ENCODE measurements around the gene TIFAB.

GRCh38 chr5:135481909-135482311 lies 29.8 kb upstream of the TIFAB start:
- no peak for TF ChIP-seq POLR2AphosphoS5 (IDR thresholded peaks at IDR 0.05; ENCODE audit: low read depth, low read length)
- TF ChIP-seq, protein P1, sequence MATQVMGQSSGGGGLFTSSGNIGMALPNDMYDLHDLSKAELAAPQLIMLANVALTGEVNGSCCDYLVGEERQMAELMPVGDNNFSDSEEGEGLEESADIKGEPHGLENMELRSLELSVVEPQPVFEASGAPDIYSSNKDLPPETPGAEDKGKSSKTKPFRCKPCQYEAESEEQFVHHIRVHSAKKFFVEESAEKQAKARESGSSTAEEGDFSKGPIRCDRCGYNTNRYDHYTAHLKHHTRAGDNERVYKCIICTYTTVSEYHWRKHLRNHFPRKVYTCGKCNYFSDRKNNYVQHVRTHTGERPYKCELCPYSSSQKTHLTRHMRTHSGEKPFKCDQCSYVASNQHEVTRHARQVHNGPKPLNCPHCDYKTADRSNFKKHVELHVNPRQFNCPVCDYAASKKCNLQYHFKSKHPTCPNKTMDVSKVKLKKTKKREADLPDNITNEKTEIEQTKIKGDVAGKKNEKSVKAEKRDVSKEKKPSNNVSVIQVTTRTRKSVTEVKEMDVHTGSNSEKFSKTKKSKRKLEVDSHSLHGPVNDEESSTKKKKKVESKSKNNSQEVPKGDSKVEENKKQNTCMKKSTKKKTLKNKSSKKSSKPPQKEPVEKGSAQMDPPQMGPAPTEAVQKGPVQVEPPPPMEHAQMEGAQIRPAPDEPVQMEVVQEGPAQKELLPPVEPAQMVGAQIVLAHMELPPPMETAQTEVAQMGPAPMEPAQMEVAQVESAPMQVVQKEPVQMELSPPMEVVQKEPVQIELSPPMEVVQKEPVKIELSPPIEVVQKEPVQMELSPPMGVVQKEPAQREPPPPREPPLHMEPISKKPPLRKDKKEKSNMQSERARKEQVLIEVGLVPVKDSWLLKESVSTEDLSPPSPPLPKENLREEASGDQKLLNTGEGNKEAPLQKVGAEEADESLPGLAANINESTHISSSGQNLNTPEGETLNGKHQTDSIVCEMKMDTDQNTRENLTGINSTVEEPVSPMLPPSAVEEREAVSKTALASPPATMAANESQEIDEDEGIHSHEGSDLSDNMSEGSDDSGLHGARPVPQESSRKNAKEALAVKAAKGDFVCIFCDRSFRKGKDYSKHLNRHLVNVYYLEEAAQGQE (IDR thresholded peaks at IDR 0.05; ENCODE audit: insufficient read depth in 1 of 2, low read depth in 2 of 2, low read length in 2 of 2): no peak

All from PFSK-1 (cell line).